Gastroesophageal sphincter (tissue), 3 donors: ENCODE data around the gene THAP2.

Source experiments
- CTCF ChIP-seq, 4 experiments: fragments of 200-600 bp in 2 of 4; fragments of 450-650 bp in 2 of 4; sonication (generic) in 1 of 4; IDR thresholded peaks; one replicate each; pipeline ENCODE4 v1.5.1; 2017 to 2019; ENCODE audit warnings: antibody characterized with exemption in 4 of 4, mild to moderate bottlenecking in 2 of 4, moderate library complexity in 2 of 4
- POLR2A ChIP-seq, 2 donors: fragments of 450-650 bp; IDR thresholded peaks; one replicate each; pipeline ENCODE4 v1.6.1; 2017; ENCODE audit warnings: antibody characterized with exemption in 2 of 2, mild to moderate bottlenecking in 2 of 2, moderate library complexity in 1 of 2
- POLR2AphosphoS5 ChIP-seq: sonication (generic); formaldehyde crosslinking; IDR thresholded peaks from one replicate; pipeline ENCODE4 v1.6.1; 2017; ENCODE audit warnings: antibody characterized with exemption

- TF ChIP-seq POLR2A (IDR thresholded peaks at IDR 0.05) (no peak), POLR2AphosphoS5 (no peak), CTCF (IDR thresholded peaks at IDR 0.05) (peak; percentile 34 to 73 (median 56))
Observed at GRCh38 chr12:71636704-71637115, 27.4 kb upstream of the THAP2 start.
